SKM-1 (cell line): ENCODE data around the gene FHOD1.

Experiments
- DNase-seq: peaks from one replicate; lab custom pipeline; 2025; ENCODE audit not compliant: unreplicated experiment; lab: John Stamatoyannopoulos, UW

The FHOD1 gene

GRCh38 chr16:67179421-67180080 lies 67.7 kb downstream of the FHOD1 start:
- no peak for DNase-seq
